HK-2 (cell line): Measurements from ENCODE around the gene RALBP1.
"Not testable (repeated sequence)": the region's sequence is repeated elsewhere in the genome, so short reads cannot be mapped to it uniquely, and the experiment has no call there.

Source experiments
- DNase-seq: peaks from one replicate; pipeline ENCODE4 v3.0.0-alpha.2; 2018; ENCODE audit not compliant: unreplicated experiment

Gene RALBP1

DNA sequence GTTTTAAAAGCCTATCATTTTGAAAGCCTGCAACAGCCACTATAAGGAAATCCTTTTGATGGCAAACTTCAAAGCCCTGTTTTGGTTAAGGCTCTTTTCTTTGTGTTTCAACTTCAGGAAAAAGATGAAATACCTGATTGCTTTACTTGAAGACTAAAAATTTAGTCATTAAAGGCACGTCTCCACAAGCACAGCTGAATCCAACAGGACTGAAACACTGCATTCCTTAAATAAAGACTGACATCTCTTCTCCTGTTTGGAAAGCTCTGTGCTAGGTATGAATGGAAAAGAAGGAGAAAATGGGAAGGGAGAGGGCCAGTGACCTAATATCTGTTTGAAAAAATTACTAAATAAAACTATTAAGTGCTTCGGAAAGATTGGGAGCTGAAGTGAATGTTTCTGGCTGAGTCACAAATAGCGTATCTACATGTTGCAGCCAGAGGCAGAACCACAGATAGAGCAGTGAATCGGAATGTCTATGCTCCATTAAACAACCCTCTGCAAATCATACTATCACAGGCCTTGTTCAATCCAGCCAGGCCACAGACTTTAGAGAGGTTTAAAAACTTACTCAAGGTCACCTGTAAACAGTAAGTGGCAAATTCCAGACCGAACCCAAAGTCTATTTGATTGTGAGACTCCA is 21.1 kb upstream of the RALBP1 start:
- DNase-seq: no peak

GRCh38 chr18:9455718-9456511 is 19.4 kb upstream of the RALBP1 start:
- DNase-seq: no peak

GRCh38 chr18:9466127-9466526 is 9.2 kb upstream of the RALBP1 start:
- no peak for DNase-seq

- DNase-seq: no peak
These were observed 8.5 kb upstream of the RALBP1 start for GRCh38 chr18:9466846-9467245.

DNA sequence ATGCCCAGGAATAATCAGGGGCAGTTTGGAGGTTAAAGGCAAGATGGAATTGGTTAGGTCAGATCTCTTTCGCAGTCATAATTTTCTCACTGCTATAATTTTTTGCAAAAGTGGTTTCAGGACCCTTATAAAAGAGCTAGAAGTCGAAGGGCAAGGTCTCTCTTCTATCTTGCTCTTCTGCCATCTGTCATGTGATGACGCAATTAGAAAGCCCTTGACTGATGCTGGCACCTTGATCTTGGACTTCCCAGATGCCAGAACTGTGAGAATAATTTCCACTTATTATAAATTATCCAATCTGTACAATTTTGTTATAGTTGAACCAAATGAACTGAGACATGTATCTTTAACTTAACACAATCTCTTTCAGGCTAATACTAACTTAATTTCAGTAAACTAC is 6.3 kb upstream of the RALBP1 start:
- DNase-seq: no peak

- DNase-seq: no peak
These were observed 5.6 kb upstream of the RALBP1 start for GRCh38 chr18:9469685-9470084.

DNA sequence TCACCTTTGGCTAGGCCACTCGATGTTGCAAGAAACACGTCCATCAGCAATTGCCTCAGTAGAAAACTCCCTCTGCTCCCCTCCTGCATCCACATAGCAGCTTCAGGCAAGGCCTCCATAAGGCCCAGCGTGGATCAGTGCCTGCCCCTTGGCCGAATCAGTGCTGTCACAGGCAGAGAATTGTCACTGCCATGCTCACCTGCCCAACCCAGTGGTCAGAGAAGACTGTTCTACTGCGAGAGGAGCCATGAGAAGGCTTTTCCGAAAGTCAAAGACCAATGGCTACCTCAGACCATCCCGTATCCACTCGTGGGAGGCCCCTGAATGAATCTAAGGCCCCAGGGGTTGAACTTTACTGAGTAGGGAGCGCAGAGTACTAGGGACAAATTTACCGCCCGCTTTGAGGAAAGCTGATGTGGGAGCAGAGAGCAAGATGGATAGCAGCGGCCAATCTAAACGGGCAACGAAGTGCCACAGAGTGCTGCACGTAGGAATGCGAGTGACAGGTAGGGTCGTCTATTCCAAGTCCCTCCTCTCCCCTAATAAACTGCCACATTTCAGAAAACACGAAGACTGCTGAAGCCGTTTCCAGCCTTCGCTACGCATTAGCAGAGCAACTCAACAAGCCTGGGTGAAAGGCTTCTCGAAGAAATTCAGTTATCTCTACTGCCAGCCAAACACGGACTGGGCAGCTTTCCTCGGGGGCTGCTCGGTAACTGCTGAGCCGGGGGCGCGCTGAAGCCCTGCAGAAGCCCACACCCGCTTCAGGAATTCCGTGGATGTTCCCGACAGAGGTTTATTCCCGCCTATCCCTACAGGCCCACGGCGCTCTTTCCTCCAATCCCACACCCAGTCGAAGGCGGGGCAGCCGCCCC is 968 bp upstream of the RALBP1 start:
- DNase-seq: no peak

GRCh38 chr18:9475643-9476591 is 604 bp downstream of the RALBP1 start:
- peak; percentile 4 for DNase-seq

DNA sequence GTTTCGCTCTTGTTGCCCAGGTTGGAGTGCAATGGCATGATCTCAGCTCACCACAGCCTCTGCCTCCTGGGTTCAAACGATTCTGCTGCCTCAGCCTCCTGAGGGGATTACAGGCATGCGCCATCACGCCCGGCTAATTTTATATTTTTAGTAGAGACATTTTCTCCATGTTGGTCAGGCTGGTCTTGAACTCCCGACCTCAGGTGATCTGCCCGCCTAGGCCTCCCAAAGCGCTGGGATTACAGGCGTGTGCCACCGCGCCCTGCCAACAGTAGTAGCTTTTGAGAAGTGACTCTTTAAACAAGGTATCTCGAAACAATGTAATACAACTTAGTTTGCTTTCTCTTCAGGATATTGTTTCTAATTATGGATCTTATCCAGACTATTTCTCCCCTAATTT is 1.6 kb downstream of the RALBP1 start:
- DNase-seq: not testable (repeated sequence)

GRCh38 chr18:9477509-9477908 is 2.2 kb downstream of the RALBP1 start:
- DNase-seq: no peak

DNA sequence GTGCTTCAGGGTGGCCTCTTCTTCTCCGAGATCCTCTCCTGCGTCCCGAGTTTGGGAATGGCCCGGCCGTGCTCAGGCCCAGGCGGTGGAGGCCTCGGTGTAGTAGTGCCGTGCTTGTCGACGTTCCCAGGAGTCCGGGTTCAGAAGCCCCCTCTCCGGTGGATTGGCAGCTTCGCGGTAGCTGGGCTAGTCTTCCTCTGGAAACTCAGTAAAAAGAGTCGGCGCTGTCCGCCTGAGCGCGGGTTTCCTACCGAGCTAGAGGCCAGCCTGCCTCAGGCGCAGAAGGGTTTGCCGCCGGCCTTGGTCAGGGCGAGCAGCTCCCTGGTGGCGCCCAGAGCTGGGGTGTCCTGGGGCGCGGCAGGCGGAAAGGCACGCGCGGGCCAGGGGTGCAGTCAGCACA is 3.2 kb downstream of the RALBP1 start:
- DNase-seq: no peak

DNA sequence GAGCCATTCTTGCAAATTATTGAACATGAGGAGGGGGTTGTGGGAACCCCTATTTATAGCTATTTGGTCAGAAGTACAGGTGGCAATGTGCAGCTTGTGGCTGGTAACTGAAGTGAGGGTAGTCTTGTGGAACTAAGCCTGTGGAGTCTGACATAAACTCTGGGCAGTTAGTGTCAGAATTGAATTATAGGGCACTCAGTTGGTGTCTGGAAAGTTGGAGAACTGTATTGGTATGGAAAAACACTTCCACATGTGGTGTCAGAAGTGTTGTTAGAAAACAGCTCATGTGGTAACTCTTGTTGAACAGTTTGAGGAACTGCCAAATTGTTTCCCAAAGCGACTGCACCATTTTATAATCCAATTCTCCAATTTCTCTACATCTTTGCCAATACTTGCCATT is 7.5 kb downstream of the RALBP1 start:
- DNase-seq: no peak

DNA sequence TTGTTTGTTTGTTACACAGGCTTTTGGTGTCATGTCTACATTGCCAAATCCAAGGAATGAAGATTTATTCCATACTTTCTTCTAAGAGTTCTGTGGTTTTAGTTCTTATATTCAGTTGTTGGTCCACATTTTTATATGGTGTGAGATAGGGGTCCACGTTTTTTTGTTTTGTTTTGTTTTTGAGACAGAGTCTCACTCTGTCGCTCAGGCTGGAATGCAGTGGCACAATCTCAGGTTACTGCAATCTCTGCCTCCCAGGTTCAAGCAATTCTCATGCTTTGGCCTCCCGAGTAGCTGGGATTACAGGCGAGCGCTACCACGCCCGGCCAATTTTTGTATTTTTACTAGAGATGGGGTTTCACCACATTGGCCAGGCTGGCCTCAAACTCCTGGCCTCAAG is 8.2 kb downstream of the RALBP1 start:
- no peak for DNase-seq

DNA sequence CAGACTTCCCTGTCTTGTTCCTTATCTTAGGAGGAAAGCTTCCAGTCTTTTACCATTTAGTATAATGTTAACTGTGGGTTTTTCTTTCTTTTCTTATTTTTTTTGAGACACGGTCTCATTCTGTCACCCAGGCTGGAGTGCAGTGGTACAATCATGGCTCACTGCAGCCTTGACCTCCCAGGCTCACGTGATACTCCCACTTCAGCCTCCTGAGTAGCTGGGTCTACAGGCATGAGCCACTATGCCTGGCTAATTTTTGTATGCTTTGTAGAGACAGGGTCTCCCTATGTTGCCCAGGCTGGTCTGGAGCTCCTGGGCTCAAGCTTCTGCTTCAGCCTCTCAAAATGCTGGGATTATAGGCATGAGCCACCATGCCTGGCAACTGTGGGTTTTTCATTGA is 9.5 kb downstream of the RALBP1 start:
- DNase-seq: not testable (repeated sequence)

- DNase-seq: no peak
These were observed 13.2 kb downstream of the RALBP1 start for GRCh38 chr18:9488538-9488937.

DNA sequence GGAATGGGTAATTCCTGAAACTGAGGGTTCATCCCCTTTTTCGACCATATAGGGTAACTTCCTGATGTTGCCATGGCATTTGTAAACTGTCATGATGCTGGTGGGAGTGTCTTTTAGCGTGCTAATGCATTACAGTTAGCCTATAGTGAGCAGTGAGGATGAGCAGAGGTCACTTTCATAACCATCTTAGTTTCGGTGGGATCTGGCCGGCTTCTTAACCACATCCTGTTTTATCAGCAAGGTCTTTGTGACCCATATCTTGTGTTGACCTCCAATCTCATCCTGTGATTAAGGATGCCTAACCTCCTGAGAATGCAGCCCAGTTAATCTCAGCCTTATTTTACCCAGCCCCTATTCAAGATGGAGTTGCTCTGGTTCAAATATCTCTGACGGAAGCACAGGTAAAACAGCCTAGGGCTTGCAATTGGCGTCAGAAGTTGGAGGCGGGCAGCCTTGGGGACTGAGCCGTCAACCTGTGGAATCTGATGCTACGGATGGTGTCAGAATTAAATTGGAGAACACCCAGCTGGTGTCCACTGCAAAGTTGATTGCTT is 19.5 kb downstream of the RALBP1 start:
- no peak for DNase-seq

GRCh38 chr18:9495465-9495864 is 20.2 kb downstream of the RALBP1 start:
- no peak for DNase-seq

DNA sequence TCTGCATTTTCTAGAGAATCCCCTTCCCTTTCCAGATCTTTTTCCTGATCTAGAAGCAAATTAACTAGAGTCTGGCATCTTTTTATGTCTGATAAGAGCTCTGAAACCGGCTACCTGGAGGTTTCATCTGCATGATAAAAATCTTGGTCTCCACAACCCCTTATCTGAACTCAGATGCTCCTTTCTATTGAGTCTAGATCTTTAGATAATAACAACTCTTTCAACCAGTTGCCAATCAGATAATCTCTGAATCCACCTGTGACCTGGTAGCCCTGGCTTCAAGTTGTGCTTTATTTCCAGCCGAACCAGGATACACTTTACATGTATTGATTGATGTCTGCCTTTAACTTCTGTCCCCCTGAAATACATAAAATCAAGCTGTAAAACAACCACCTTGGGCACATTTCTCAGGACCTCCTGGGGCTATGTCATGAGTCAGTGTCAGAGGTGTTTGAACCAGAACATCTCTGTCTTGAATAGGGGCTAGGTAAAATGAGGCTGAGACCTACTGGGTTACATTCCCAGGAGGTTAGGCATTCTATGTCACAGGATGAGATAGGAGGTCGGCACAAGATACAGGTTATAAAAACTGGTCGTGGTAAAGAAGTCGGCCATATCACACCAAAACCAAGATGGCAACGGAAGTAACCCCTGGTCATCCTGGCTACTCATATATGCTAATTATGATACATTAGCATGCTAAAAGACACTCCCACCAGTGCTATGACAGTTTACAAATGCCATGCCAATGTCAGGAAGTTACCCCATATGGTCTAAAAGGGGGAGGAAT is 20.8 kb downstream of the RALBP1 start:
- DNase-seq: no peak

GRCh38 chr18:9506046-9506792 is 30.9 kb downstream of the RALBP1 start:
- DNase-seq: peak; percentile 12
